ENCODE data around the gene ARHGEF12. TPM values are rescaled to one million over a fixed set of nuclear protein-coding genes. Genes with fewer than 3 reads are reported as not detected.

Gene ARHGEF12
- total RNA-seq, 8 experiments from 2014 or later: 37.5 to 108 (median 48.2) TPM

- 15 to 75% (median 56%) methylated on average over 2 to 3 of the region's 3 CpGs; no CpG with 5 or more reads in 1 of the 10 experiments for WGBS, 10 experiments
- peak overlapping the region; percentile 65 to 99 (median 81) for H3K4me3 ChIP-seq
- peak in 1 of 8 experiments; percentile 3 for ATAC-seq (replicated peaks in 6 of 8)
- H3K27ac ChIP-seq: no peak overlapping the region
- in situ Hi-C loops (cut with MboI; ENCODE audit: low pct_unique_long_range_greater_than_20kb in 2 of 9, low sequenced_read_pairs in 9 of 9, unreplicated experiment in 9 of 9): loop anchor here in 1 of 9 experiments (25.0 kb wide), 1 partner anchor 111 kb away; no protein-coding TSS in a partner anchor
- peaks cover 3 to 6% of the 10 kb centered on the region in 2 donors for H3K4me1 ChIP-seq (replicated peaks in 1 of 2)
Observed at GRCh38 chr11:120326228-120326627, 10.0 kb upstream of the ARHGEF12 start.

GRCh38 chr11:120326845-120327281, 9.3 kb upstream of the ARHGEF12 start:
- H3K4me3 ChIP-seq: peak overlapping the region in 1 of 5 donors; percentile 81
- ATAC-seq (replicated peaks in 6 of 8): no peak
- H3K27ac ChIP-seq: no peak overlapping the region
- in situ Hi-C loops (cut with MboI; ENCODE audit: low pct_unique_long_range_greater_than_20kb in 2 of 9, low sequenced_read_pairs in 9 of 9, unreplicated experiment in 9 of 9): loop anchor here in 1 of 9 experiments (25.0 kb wide), 1 partner anchor 110 kb away; no protein-coding TSS in a partner anchor
- WGBS, 10 experiments: 53 to 100% (median 72%) methylated on average over 2 to 4 of the region's 4 CpGs
- H3K4me1 ChIP-seq (replicated peaks in 1 of 2): peaks cover 3 to 6% of the 10 kb centered on the region in 2 donors

DNA sequence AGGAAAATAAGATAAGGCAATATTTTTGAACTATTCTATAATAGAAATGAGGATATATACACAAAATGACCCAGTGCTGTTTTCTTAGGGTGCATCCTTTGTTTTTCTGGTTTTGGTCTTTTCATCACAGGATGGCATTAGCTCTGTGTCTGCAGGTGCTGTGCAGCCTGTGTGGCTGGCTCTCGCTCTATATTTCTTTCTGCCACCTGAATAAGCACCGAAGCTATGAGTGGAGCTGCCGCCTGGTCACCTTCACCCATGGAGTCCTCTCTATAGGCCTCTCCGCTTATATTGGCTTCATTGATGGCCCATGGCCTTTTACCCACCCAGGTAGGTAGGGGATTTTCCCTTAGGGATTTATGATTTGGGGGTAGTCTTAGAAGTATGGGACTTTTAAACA, 8.9 kb upstream of the ARHGEF12 start:
- no peak overlapping the region for H3K4me3 ChIP-seq
- in situ Hi-C loops (cut with MboI; ENCODE audit: low pct_unique_long_range_greater_than_20kb in 2 of 9, low sequenced_read_pairs in 9 of 9, unreplicated experiment in 9 of 9): loop anchor here in 1 of 9 experiments (25.0 kb wide), 1 partner anchor 110 kb away; no protein-coding TSS in a partner anchor
- 93 to 100% (median 99%) methylated on average over 1 to 4 of the region's 4 CpGs; no CpG with 5 or more reads in 2 of the 10 experiments for whole genome bisulfite sequencing, 10 experiments
- H3K4me1 ChIP-seq (replicated peaks in 1 of 2): peaks cover 3 to 6% of the 10 kb centered on the region in 2 donors
- no peak for ATAC-seq (replicated peaks in 6 of 8)
- no peak overlapping the region for H3K27ac ChIP-seq

GRCh38 chr11:120329556-120329955, 6.7 kb upstream of the ARHGEF12 start:
- in situ Hi-C loops (cut with MboI; ENCODE audit: low pct_unique_long_range_greater_than_20kb in 2 of 9, low sequenced_read_pairs in 9 of 9, unreplicated experiment in 9 of 9): loop anchor here in 1 of 9 experiments (25.0 kb wide), 1 partner anchor 108 kb away; no protein-coding TSS in a partner anchor
- no peak overlapping the region for H3K4me3 ChIP-seq
- H3K4me1 ChIP-seq (replicated peaks in 1 of 2): peaks cover 3 to 6% of the 10 kb centered on the region in 2 donors
- ATAC-seq (replicated peaks in 6 of 8): no peak
- WGBS, 10 experiments: 47 to 100% (median 94%) methylated on average over 2 to 3 of the region's 3 CpGs; no CpG with 5 or more reads in 1 of the 10 experiments
- no peak overlapping the region for H3K27ac ChIP-seq

- no peak for ATAC-seq (replicated peaks in 6 of 8)
- Histone ChIP-seq H3K4me3 (no peak overlapping the region), H3K4me1 (replicated peaks in 1 of 2) (peaks cover 0 to 6% of the 10 kb centered on the region in 2 donors), H3K27ac (no peak overlapping the region)
- 89 to 100% (median 98%) methylated on average over 1 to 6 of the region's 6 CpGs; no CpG with 5 or more reads in 4 of the 10 experiments for WGBS, 10 experiments
- in situ Hi-C loops (cut with MboI; ENCODE audit: low pct_unique_long_range_greater_than_20kb in 2 of 9, low sequenced_read_pairs in 9 of 9, unreplicated experiment in 9 of 9): loop anchor here in 2 of 9 experiments (10.0 to 25.0 kb wide), 2 partner anchors 105 to 107 kb away; no protein-coding TSS in a partner anchor
Observed at GRCh38 chr11:120330045-120330444, 6.2 kb upstream of the ARHGEF12 start.

- no peak overlapping the region for H3K27ac ChIP-seq
- in situ Hi-C loops (cut with MboI; ENCODE audit: low pct_unique_long_range_greater_than_20kb in 2 of 9, low sequenced_read_pairs in 9 of 9, unreplicated experiment in 9 of 9): loop anchor here in 2 of 9 experiments (10.0 to 25.0 kb wide), 2 partner anchors 103 to 106 kb away; no protein-coding TSS in a partner anchor
Observed at GRCh38 chr11:120331301-120331996, 4.8 kb upstream of the ARHGEF12 start.

DNA sequence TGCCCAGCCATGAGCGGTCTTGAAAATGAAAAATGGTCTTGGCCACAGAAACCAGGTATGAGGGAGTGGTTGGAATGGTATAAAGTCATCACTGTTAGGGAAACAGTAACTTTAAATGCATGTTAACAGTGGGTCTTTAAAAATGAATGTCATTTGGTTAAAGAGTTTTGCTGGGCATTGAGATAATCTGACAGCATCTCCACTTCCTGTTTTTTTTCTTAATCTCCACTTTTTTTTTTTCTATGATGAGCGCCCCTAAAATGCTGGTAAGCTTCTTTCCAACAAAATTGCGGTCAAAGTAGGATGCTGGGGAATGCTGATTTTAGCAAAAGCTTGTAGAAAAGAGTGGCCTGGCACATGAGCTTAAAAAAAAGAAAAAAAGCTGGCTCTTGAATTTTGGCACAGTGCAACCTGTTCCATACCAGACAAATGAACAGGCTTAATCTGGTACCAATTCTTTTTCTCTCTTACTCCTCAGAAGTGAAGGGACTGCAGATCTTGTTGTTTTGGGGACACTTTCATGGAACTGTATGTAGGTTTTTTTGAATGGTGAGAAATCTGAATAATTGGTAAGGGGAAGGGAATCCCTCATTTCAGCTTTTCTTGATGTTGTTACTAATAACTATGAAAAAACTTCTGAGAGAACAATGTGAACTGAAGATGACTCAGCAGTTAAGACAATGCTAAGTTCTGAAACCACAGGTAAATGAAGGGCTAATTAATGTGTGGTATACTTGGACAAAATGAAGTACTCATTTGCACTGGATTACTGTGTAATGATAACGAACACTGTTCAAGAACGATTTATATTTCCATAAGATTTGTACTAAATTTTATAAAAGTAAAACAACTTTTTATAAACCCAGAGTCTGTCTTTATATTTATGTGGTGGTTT, 3.1 kb upstream of the ARHGEF12 start:
- no peak for ATAC-seq (replicated peaks in 6 of 8)
- in situ Hi-C loops (cut with MboI; ENCODE audit: low pct_unique_long_range_greater_than_20kb in 2 of 9, low sequenced_read_pairs in 9 of 9, unreplicated experiment in 9 of 9): loop anchor here in 2 of 9 experiments (10.0 to 25.0 kb wide), 2 partner anchors 102 to 104 kb away; no protein-coding TSS in a partner anchor
- Histone ChIP-seq H3K4me3 (no peak overlapping the region), H3K4me1 (replicated peaks in 1 of 2) (peaks cover 0 to 2% of the 10 kb centered on the region in 2 donors), H3K27ac (no peak overlapping the region)
- 73 to 100% (median 92%) methylated on average over 2 to 5 of the region's 5 CpGs for WGBS, 10 experiments

More at GRCh38 chr11:120331301-120331996, 4.8 kb upstream of the ARHGEF12 start:
- Histone ChIP-seq H3K4me1 (replicated peaks in 1 of 2) (no peaks in the 10 kb centered on the region), H3K4me3 (no peak overlapping the region)
- peak in 1 of 8 experiments; percentile 10 for ATAC-seq (replicated peaks in 6 of 8)
- WGBS, 10 experiments: 17 to 100% (median 100%) methylated on average over 1 to 2 of the region's 2 CpGs; no CpG with 5 or more reads in 5 of the 10 experiments

GRCh38 chr11:120333801-120334200, 2.4 kb upstream of the ARHGEF12 start:
- WGBS, 10 experiments: 70 to 100% (median 100%) methylated on average over 1 of the region's 1 CpG; no CpG with 5 or more reads in 2 of the 10 experiments

GRCh38 chr11:120334332-120334731, 1.9 kb upstream of the ARHGEF12 start:
- in situ Hi-C loops (cut with MboI; ENCODE audit: low pct_unique_long_range_greater_than_20kb in 2 of 9, low sequenced_read_pairs in 9 of 9, unreplicated experiment in 9 of 9): loop anchor here in 2 of 9 experiments (10.0 to 25.0 kb wide), 2 partner anchors 100 to 103 kb away; no protein-coding TSS in a partner anchor
- ATAC-seq (replicated peaks in 6 of 8): no peak

More at GRCh38 chr11:120333801-120334200, 2.4 kb upstream of the ARHGEF12 start:
- Histone ChIP-seq H3K4me1 (replicated peaks in 1 of 2) (peaks cover 0 to 4% of the 10 kb centered on the region in 2 donors), H3K27ac (no peak overlapping the region), H3K4me3 (no peak overlapping the region)
- ATAC-seq (replicated peaks in 6 of 8): no peak
- in situ Hi-C loops (cut with MboI; ENCODE audit: low pct_unique_long_range_greater_than_20kb in 2 of 9, low sequenced_read_pairs in 9 of 9, unreplicated experiment in 9 of 9): loop anchor here in 2 of 9 experiments (10.0 to 25.0 kb wide), 2 partner anchors 101 to 104 kb away; no protein-coding TSS in a partner anchor

DNA sequence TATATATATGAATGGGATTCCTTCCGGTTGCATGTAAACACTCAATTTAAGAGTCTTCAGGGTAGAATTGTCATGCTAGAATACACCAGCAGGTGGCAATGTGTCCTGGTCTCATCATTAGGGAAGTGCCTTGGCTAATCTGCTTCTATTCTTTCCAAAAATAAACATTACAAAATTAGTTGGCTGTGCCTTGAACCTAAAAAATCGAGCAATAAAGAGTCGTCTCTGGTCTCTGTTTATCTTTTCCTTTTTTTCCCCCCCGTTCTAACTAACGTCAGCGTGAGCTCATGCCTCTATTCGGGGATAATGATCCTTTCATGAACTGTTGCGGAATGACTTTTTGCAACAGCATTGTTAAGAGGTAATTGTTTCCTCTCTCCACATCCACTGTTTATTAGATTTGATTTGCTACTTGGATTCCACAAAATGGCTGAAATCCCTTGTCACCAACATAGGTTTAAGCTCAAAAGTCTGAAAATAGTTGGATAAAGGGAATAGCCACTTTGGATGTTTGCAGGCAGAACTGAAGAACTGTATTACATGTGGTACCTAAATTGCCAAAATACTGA, 1.2 kb upstream of the ARHGEF12 start:
- no peak overlapping the region for H3K27ac ChIP-seq
- in situ Hi-C loops (cut with MboI; ENCODE audit: low pct_unique_long_range_greater_than_20kb in 2 of 9, low sequenced_read_pairs in 9 of 9, unreplicated experiment in 9 of 9): loop anchor here in 2 of 9 experiments (10.0 to 25.0 kb wide), 2 partner anchors 100 to 102 kb away; no protein-coding TSS in a partner anchor
- peaks cover 8 to 13% of the 10 kb centered on the region in 2 donors for H3K4me1 ChIP-seq (replicated peaks in 1 of 2)
- H3K4me3 ChIP-seq: peak overlapping the region; percentile 66 to 85 (median 74)
- WGBS, 10 experiments: 0 to 19% (median 0%) methylated on average over 1 to 7 of the region's 8 CpGs
- ATAC-seq (replicated peaks in 6 of 8): peak in 2 of 8 experiments; percentile 1 to 9

More at GRCh38 chr11:120334332-120334731, 1.9 kb upstream of the ARHGEF12 start:
- Histone ChIP-seq H3K4me3 (no peak overlapping the region), H3K4me1 (replicated peaks in 1 of 2) (peaks cover 1 to 6% of the 10 kb centered on the region in 2 donors), H3K27ac (no peak overlapping the region)
- WGBS, 10 experiments: 0 to 67% (median 13%) methylated on average over 1 of the region's 1 CpG; no CpG with 5 or more reads in 2 of the 10 experiments

- WGBS, 10 experiments: 0 to 6% (median 1%) methylated on average over 1 to 12 of the region's 19 CpGs; no CpG with 5 or more reads in 3 of the 10 experiments
- peak in 6 of 8 experiments; percentile 0 to 36 (median 22) for ATAC-seq (replicated peaks in 6 of 8)
- peak overlapping the region; percentile 66 to 85 (median 74) for H3K4me3 ChIP-seq
- H3K27ac ChIP-seq: peak overlapping the region in 1 of 2 donors; percentile 83
- H3K4me1 ChIP-seq (replicated peaks in 1 of 2): peaks cover 11 to 18% of the 10 kb centered on the region in 2 donors
- in situ Hi-C loops (cut with MboI; ENCODE audit: low pct_unique_long_range_greater_than_20kb in 2 of 9, low sequenced_read_pairs in 9 of 9, unreplicated experiment in 9 of 9): loop anchor here in 2 of 9 experiments (10.0 to 25.0 kb wide), 2 partner anchors 99 to 102 kb away; no protein-coding TSS in a partner anchor
Observed at GRCh38 chr11:120335556-120335907, 681 bp upstream of the ARHGEF12 start.
